H1 (cell line): ENCODE measurements around the gene E2F8. TPM values are rescaled to one million over a fixed set of nuclear protein-coding genes. Genes with fewer than 3 reads are reported as not detected.

Experiments used
- CTCF ChIA-PET: fragments of 300-600 bp; sonication (Branson Sonifier 250); formaldehyde crosslinking; loops from one replicate; lab custom pipeline; 2021; ENCODE audit not compliant: partially characterized antibody; lab: Charles Lee
- POLR2A ChIA-PET: fragments of 300-600 bp; sonication (Branson Sonifier 250); formaldehyde crosslinking; loops from one replicate; lab custom pipeline; 2021; ENCODE audit warnings: inconsistent platforms; ENCODE audit not compliant: partially characterized antibody; lab: Charles Lee
- DNase-seq, 2 experiments: peaks; one replicate each; pipeline versions ENCODE4 v3.0.0 to v3.0.0-alpha.2; 2010 to 2022; ENCODE audit warnings: low spot score in 2 of 2, low read depth in 1 of 2, mixed read lengths in 1 of 2
- FAIRE-seq: peaks from 2 replicates; lab custom pipeline; 2011; peaks lifted over from hg19 to GRCh38; lab: Jason Lieb, UNC
- H2AFZ ChIP-seq: 2 replicates; pipeline ENCODE4 v1.8.1; 2012; ENCODE audit warnings: low read length, inconsistent platforms
- H2AK5ac ChIP-seq: 2 replicates; pipeline ENCODE4 v1.6.1; 2013; ENCODE audit warnings: low read depth, low read length
- H2BK120ac ChIP-seq: replicated peaks from 2 replicates; pipeline ENCODE3; 2013; ENCODE audit warnings: low read depth, low read length, inconsistent platforms
- H2BK12ac ChIP-seq: 2 replicates; pipeline ENCODE4 v1.6.1; 2013; ENCODE audit warnings: low read depth, low read length
- H2BK15ac ChIP-seq: 2 replicates; pipeline ENCODE4 v1.6.1; 2013; ENCODE audit warnings: low read length
- H2BK20ac ChIP-seq: 2 replicates; pipeline ENCODE4 v1.6.1; 2013; ENCODE audit warnings: low read length
- H2BK5ac ChIP-seq: 2 replicates; pipeline ENCODE4 v1.6.1; 2013; ENCODE audit warnings: low read depth, low read length
- H3K14ac ChIP-seq: 2 replicates; pipeline ENCODE4 v1.6.1; 2013; ENCODE audit warnings: inconsistent platforms; ENCODE audit not compliant: insufficient read length
- H3K18ac ChIP-seq: 2 replicates; pipeline ENCODE4 v1.6.1; 2013; ENCODE audit warnings: low read length; ENCODE audit errors: extremely low read depth
- H3K23ac ChIP-seq: 2 replicates; pipeline ENCODE4 v1.6.1; 2013; ENCODE audit warnings: inconsistent platforms; ENCODE audit not compliant: insufficient read length
- H3K23me2 ChIP-seq: 2 replicates; pipeline ENCODE4 v1.6.1; 2013; ENCODE audit warnings: low read depth, low read length
- H3K27ac ChIP-seq: 2 replicates; pipeline ENCODE4 v1.6.1; 2011; ENCODE audit warnings: low read depth, low read length, inconsistent platforms
- H3K27me3 ChIP-seq, 4 experiments: replicated peaks in 1 of 4; 1 replicate in 1 of 4; 2 replicates in 3 of 4; pipeline versions ENCODE4 v1.6.1 to v1.8.1; 2011 to 2013; ENCODE audit warnings: low read length in 3 of 4, mild to moderate bottlenecking in 3 of 4, inconsistent platforms in 2 of 4, mixed read lengths in 2 of 4, moderate library complexity in 1 of 4; ENCODE audit not compliant: control insufficient read depth in 3 of 4, insufficient read depth in 3 of 4; ENCODE audit errors: extremely low read depth in 1 of 4
- H3K36me3 ChIP-seq, 4 experiments: 2 replicates each; pipeline versions ENCODE4 v1.6.1 to v1.8.1; 2011 to 2013; ENCODE audit warnings: mild to moderate bottlenecking in 4 of 4, low read length in 3 of 4, moderate library complexity in 2 of 4, control low read depth in 1 of 4, inconsistent platforms in 1 of 4; ENCODE audit not compliant: insufficient read depth in 4 of 4, control insufficient read depth in 2 of 4
- H3K4ac ChIP-seq: replicated peaks from 2 replicates; pipeline ENCODE3; 2013; ENCODE audit warnings: low read length, low read depth, mixed read lengths, inconsistent platforms; ENCODE audit not compliant: insufficient read length
- H3K4me1 ChIP-seq, 4 experiments: replicated peaks in 1 of 4; 1 replicate in 1 of 4; 2 replicates in 3 of 4; pipeline versions ENCODE4 v1.6.1 to v1.8.1; 2011 to 2013; ENCODE audit warnings: low read length in 3 of 4, inconsistent platforms in 2 of 4, mixed read lengths in 1 of 4; ENCODE audit not compliant: insufficient read depth in 4 of 4, control insufficient read depth in 3 of 4
- H3K4me2 ChIP-seq, 2 experiments: 2 replicates each; pipeline versions ENCODE4 v1.6.1 to v1.8.1; 2011 to 2013; ENCODE audit warnings: low read depth in 2 of 2, low read length in 2 of 2, control low read depth in 1 of 2, inconsistent platforms in 1 of 2, mild to moderate bottlenecking in 1 of 2; ENCODE audit not compliant: insufficient read depth in 1 of 2
- H3K4me3 ChIP-seq, 4 experiments: fragments of 200-600, 300-600 bp in 1 of 4; sonication (generic), shearing (Covaris generic), sonication (Bioruptor Twin) in 1 of 4; 2 replicates each; pipeline versions ENCODE4 v1.5.1 to v1.8.1; 2011 to 2016; ENCODE audit warnings: low read length in 4 of 4, low read depth in 3 of 4, control low read depth in 2 of 4, inconsistent platforms in 2 of 4, mild to moderate bottlenecking in 2 of 4, mixed read lengths in 1 of 4, moderate library complexity in 1 of 4; ENCODE audit not compliant: insufficient read depth in 2 of 4; ENCODE audit errors: extremely low read depth in 1 of 4
- H3K56ac ChIP-seq: replicated peaks from 2 replicates; pipeline ENCODE3; 2013; ENCODE audit warnings: low read depth, mild to moderate bottlenecking, mixed read lengths, low read length, inconsistent platforms; ENCODE audit not compliant: insufficient read length
- H3K79me1 ChIP-seq: 2 replicates; pipeline ENCODE4 v1.6.1; 2013; ENCODE audit warnings: low read depth, low read length, control low read depth
- H3K79me2 ChIP-seq, 2 experiments: 2 replicates each; pipeline versions ENCODE4 v1.6.1 to v1.8.1; 2012 to 2013; ENCODE audit warnings: low read length in 2 of 2, mild to moderate bottlenecking in 2 of 2, inconsistent platforms in 1 of 2; ENCODE audit not compliant: insufficient read depth in 2 of 2, control insufficient read depth in 1 of 2
- H3K9ac ChIP-seq, 4 experiments: replicated peaks in 1 of 4; 1 replicate in 1 of 4; 2 replicates in 3 of 4; pipeline versions ENCODE4 v1.6.1 to v1.8.1; 2011 to 2013; ENCODE audit warnings: low read depth in 3 of 4, low read length in 3 of 4, control low read depth in 2 of 4, mild to moderate bottlenecking in 2 of 4, moderate library complexity in 2 of 4, inconsistent platforms in 1 of 4; ENCODE audit errors: extremely low read depth in 1 of 4
- H3K9me3 ChIP-seq, 2 experiments: 2 replicates each; pipeline versions ENCODE4 v1.6.1 to v1.8.1; 2012 to 2013; ENCODE audit warnings: mild to moderate bottlenecking in 2 of 2, moderate library complexity in 2 of 2, control low read depth in 1 of 2, inconsistent platforms in 1 of 2, low read depth in 1 of 2, low read length in 1 of 2, mixed read lengths in 1 of 2; ENCODE audit not compliant: insufficient read depth in 2 of 2
- H4K20me1 ChIP-seq, 2 experiments: replicated peaks in 1 of 2; 2 replicates each; pipeline versions ENCODE3 to v1.8.1; 2011 to 2013; ENCODE audit warnings: inconsistent platforms in 2 of 2, low read length in 2 of 2, mild to moderate bottlenecking in 1 of 2; ENCODE audit not compliant: insufficient read depth in 2 of 2, control insufficient read depth in 1 of 2
- H4K5ac ChIP-seq: 2 replicates; pipeline ENCODE4 v1.6.1; 2013; ENCODE audit warnings: low read length, low read depth, mixed read lengths, inconsistent platforms; ENCODE audit not compliant: insufficient read length
- H4K8ac ChIP-seq: 2 replicates; pipeline ENCODE4 v1.8.0; 2013; ENCODE audit warnings: mild to moderate bottlenecking, moderate library complexity, low read length, inconsistent platforms; ENCODE audit not compliant: insufficient read depth; ENCODE audit errors: extremely low read depth
- H4K91ac ChIP-seq: replicated peaks from 2 replicates; pipeline ENCODE3; 2013; ENCODE audit warnings: low read length, mixed read lengths, inconsistent platforms; ENCODE audit not compliant: insufficient read length
- TAF1 ChIP-seq: IDR thresholded peaks from 2 replicates; pipeline ENCODE4 v1.6.1; 2011; ENCODE audit warnings: mild to moderate bottlenecking, low read depth, low read length
- polyA plus RNA-seq, 7 experiments: library from polyadenylated mRNA; depleted of rRNA in 3 of 7; stranded (reverse) in 5 of 7; unstranded in 2 of 7; fragments of >200 nt in 5 of 7; fragments of 200-250 nt in 2 of 7; gene quantifications; 1 replicate in 5 of 7; 2 replicates in 1 of 7; 4 replicates in 1 of 7; pipeline versions ENCODE4 v1.2.1 to v1.2.3, GENCODE V29; 2011 to 2013; ENCODE audit warnings: missing spikeins in 2 of 7, mixed read lengths in 2 of 7
- total RNA-seq: library from RNA; stranded (reverse); fragmentation: NEBNext Ultra II Directional; extraction: Animal tissue kit (Norgen Biotek cat#: 25700); gene quantifications from 2 replicates; pipeline ENCODE4 v1.2.1, GENCODE V29; 2021
- TF ChIP-seq, protein P1 (sequence below), 3 experiments: IDR thresholded peaks; 1 replicate in 2 of 3; 2 replicates in 1 of 3; pipeline versions ENCODE4 v1.5.1 to v1.6.1; 2011; ENCODE audit warnings: low read length in 3 of 3, mild to moderate bottlenecking in 3 of 3, inconsistent platforms in 2 of 3, low read depth in 1 of 3, moderate library complexity in 1 of 3; ENCODE audit not compliant: insufficient read depth in 1 of 3; ENCODE audit errors: control extremely low read depth in 1 of 3

E2F8 gene
- total and polyA plus RNA-seq, 2 of the 8 experiments (the other 6 are each of a cell fraction or from before 2014, with no cell fraction given): 5.4 to 11.4 TPM

DNA sequence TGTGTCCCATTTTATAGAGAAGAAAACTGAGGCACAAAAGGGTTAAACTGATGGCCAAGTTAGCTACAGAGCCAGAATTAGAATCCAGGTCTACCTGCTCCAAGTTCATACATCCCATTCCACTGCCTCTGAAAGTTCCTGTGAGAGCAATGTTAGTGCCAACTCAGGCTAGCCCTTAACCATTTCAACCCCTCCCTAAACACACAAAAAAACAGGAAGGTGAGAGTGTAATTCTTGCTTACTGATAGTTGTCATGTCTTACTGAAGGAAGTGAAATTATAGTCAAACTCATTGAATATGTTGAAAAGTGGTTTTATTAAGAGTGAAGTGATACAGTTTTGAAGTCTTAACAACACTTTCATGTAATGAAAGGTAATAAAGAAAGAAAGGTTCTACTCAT, 2.9 kb upstream of the E2F8 start:
- Histone ChIP-seq H4K91ac (no peak overlapping the region), H2AFZ (no peak overlapping the region), H3K4me1 (peaks cover 0 to 7% (median 3%) of the 10 kb centered on the region in 4 experiments; a peak in 3 of 7 replicates), H4K8ac (no peak overlapping the region), H3K56ac (no peak overlapping the region), H3K23ac (no peak overlapping the region), H3K27ac (no peak overlapping the region), H2BK12ac (no peak overlapping the region), H2BK5ac (no peak overlapping the region), H3K79me1 (no peaks in the 10 kb centered on the region), H3K9me3 (peaks cover 0 to 3% of the 10 kb centered on the region in 2 experiments; a peak in 1 of 4 replicates), H3K36me3 (no peaks in the 10 kb centered on the region; a peak in 1 of 8 replicates), H3K9ac (no peak overlapping the region), H2BK120ac (no peak overlapping the region), H3K27me3 (peaks cover 9 to 28% (median 20%) of the 10 kb centered on the region in 4 experiments), H3K23me2 (peaks cover 13% of the 10 kb centered on the region), H3K18ac (no peak overlapping the region), H4K20me1 (no peaks in the 10 kb centered on the region), H2BK20ac (no peak overlapping the region), H3K4me2 (no peak overlapping the region; a peak in 1 of 4 replicates), H2AK5ac (no peak overlapping the region), H3K14ac (no peak overlapping the region), H2BK15ac (no peak overlapping the region), H3K79me2 (no peaks in the 10 kb centered on the region), H3K4me3 (no peak overlapping the region), H4K5ac (no peak overlapping the region), H3K4ac (no peak overlapping the region)
- ChIA-PET POLR2A (no interaction called here), CTCF (interaction anchor here (1.7 to 2.3 kb wide), 2 partner anchors 16 to 26 kb away, joined by 4 to 12 read pairs; no protein-coding TSS in a partner anchor)
- DNase-seq: no peak
- no peak for FAIRE-seq
- no peak for TF ChIP-seq TAF1
- TF ChIP-seq, protein P1, sequence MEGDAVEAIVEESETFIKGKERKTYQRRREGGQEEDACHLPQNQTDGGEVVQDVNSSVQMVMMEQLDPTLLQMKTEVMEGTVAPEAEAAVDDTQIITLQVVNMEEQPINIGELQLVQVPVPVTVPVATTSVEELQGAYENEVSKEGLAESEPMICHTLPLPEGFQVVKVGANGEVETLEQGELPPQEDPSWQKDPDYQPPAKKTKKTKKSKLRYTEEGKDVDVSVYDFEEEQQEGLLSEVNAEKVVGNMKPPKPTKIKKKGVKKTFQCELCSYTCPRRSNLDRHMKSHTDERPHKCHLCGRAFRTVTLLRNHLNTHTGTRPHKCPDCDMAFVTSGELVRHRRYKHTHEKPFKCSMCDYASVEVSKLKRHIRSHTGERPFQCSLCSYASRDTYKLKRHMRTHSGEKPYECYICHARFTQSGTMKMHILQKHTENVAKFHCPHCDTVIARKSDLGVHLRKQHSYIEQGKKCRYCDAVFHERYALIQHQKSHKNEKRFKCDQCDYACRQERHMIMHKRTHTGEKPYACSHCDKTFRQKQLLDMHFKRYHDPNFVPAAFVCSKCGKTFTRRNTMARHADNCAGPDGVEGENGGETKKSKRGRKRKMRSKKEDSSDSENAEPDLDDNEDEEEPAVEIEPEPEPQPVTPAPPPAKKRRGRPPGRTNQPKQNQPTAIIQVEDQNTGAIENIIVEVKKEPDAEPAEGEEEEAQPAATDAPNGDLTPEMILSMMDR (IDR thresholded peaks at IDR 0.05; ENCODE audit: control extremely low read depth in 1 of 3, insufficient read depth in 1 of 3, low read depth in 1 of 3, low read length in 3 of 3): no peak
